HepG2 (cell line): ENCODE data around the gene GPC3. TPM values are rescaled to one million over a fixed set of nuclear protein-coding genes. Genes with fewer than 3 reads are reported as not detected.

Experiments used
- BCL6 ChIP-seq: IDR thresholded peaks from 2 replicates; pipeline ENCODE4 v1.6.1; 2016; ENCODE audit warnings: missing genetic modification reagents, missing compliant biosample characterization
- CEBPB ChIP-seq: IDR thresholded peaks from 2 replicates; pipeline ENCODE4 v1.6.1; 2011; ENCODE audit warnings: low read depth, low read length, improper control_type of control experiment, borderline replicate concordance
- E2F1 ChIP-seq: sonication (generic); formaldehyde crosslinking; IDR thresholded peaks from 2 replicates; pipeline ENCODE4 v1.5.0; 2020; ENCODE audit warnings: missing genetic modification reagents
- GABPB1 ChIP-seq: IDR thresholded peaks from 2 replicates; pipeline ENCODE4 v1.6.1; 2016; ENCODE audit warnings: mild to moderate bottlenecking, missing genetic modification reagents, moderate library complexity, missing compliant biosample characterization
- GLI4 ChIP-seq: sonication (generic); formaldehyde crosslinking; IDR thresholded peaks from 2 replicates; pipeline ENCODE4 v1.5.1; 2020; ENCODE audit warnings: missing genetic modification reagents, mild to moderate bottlenecking, moderate library complexity, borderline replicate concordance
- HBP1 ChIP-seq: IDR thresholded peaks from 2 replicates; pipeline ENCODE4 v1.6.1; 2016; ENCODE audit warnings: low read depth, control low read depth
- MEIS2 ChIP-seq: sonication (generic); formaldehyde crosslinking; IDR thresholded peaks from 2 replicates; pipeline ENCODE4 v1.9.0; 2021; ENCODE audit warnings: mild to moderate bottlenecking, missing genetic modification reagents
- NCOA1 ChIP-seq: sonication (generic); formaldehyde crosslinking; IDR thresholded peaks from 2 replicates; pipeline ENCODE4 v1.9.0; 2021; ENCODE audit warnings: missing genetic modification reagents
- RARA ChIP-seq: IDR thresholded peaks from 2 replicates; pipeline ENCODE4 v1.6.1; 2016; ENCODE audit warnings: missing genetic modification reagents, missing compliant biosample characterization
- SNAPC2 ChIP-seq: sonication (generic); formaldehyde crosslinking; IDR thresholded peaks from 2 replicates; pipeline ENCODE4 v1.8.1; 2022; ENCODE audit warnings: mild to moderate bottlenecking, missing genetic modification reagents
- SNRNP70 ChIP-seq: fragments of 200-400 bp; formaldehyde crosslinking; IDR thresholded peaks from 2 replicates; pipeline ENCODE4 v1.6.1; 2017; ENCODE audit warnings: mild to moderate bottlenecking, low read depth, low read length, moderate library complexity
- ZKSCAN1 ChIP-seq: fragments of 150-350 bp; IDR thresholded peaks from 2 replicates; pipeline ENCODE4 v1.6.1; 2014; ENCODE audit warnings: low read length
- ZNF12 ChIP-seq: sonication (generic); formaldehyde crosslinking; IDR thresholded peaks from 2 replicates; pipeline ENCODE4 v1.5.0; 2020; ENCODE audit warnings: missing genetic modification reagents
- ZNF224 ChIP-seq: sonication (generic); formaldehyde crosslinking; IDR thresholded peaks from 2 replicates; pipeline ENCODE4 v1.5.0; 2020; ENCODE audit warnings: mild to moderate bottlenecking, missing genetic modification reagents
- ZNF264 ChIP-seq: sonication (generic); formaldehyde crosslinking; IDR thresholded peaks from 2 replicates; pipeline ENCODE4 v1.4.0; 2020; ENCODE audit warnings: missing genetic modification reagents
- ZNF281 ChIP-seq: sonication (generic); formaldehyde crosslinking; IDR thresholded peaks from 2 replicates; pipeline ENCODE4 v1.4.0; 2020; ENCODE audit warnings: missing genetic modification reagents, borderline replicate concordance
- ZNF296 ChIP-seq: sonication (generic); formaldehyde crosslinking; conservative IDR thresholded peaks from 2 replicates; pipeline ENCODE4 v1.5.0; 2020; ENCODE audit warnings: mild to moderate bottlenecking, missing genetic modification reagents
- ZNF878 ChIP-seq: sonication (generic); formaldehyde crosslinking; IDR thresholded peaks from 2 replicates; pipeline ENCODE4 v1.8.1; 2023; ENCODE audit warnings: mild to moderate bottlenecking, missing genetic modification reagents, moderate library complexity
- polyA plus RNA-seq, 8 experiments: library from polyadenylated mRNA; depleted of rRNA in 3 of 8; stranded (reverse) in 7 of 8; unstranded in 1 of 8; fragments of >200 nt; fragmentation: Illumina TruSeq in 4 of 8; extraction: Trizol in 4 of 8; gene quantifications; 2 replicates each; pipeline versions ENCODE4 v1.2.1 to v1.2.3, GENCODE V29; 2011 to 2016; ENCODE audit warnings: low read depth in 4 of 8, missing spikeins in 1 of 8, mixed read lengths in 1 of 8; ENCODE audit not compliant: insufficient read depth in 1 of 8
- total RNA-seq, 5 experiments: library from RNA; depleted of rRNA; stranded (reverse); fragments of >200 nt; fragmentation: Illumina TruSeq; extraction: Trizol; gene quantifications; 2 replicates each; pipeline ENCODE4 v1.2.3, GENCODE V29; 2016; ENCODE audit warnings: low read depth in 1 of 5
- TF ChIP-seq, protein P1 (sequence below): IDR thresholded peaks from 2 replicates; pipeline ENCODE4 v1.6.1; 2016
- TF ChIP-seq, protein P2 (sequence below): sonication (generic); formaldehyde crosslinking; conservative IDR thresholded peaks from 2 replicates; pipeline ENCODE4 v1.4.0; 2020; ENCODE audit warnings: missing genetic modification reagents
- TF ChIP-seq, protein P3 (sequence below): IDR thresholded peaks from 2 replicates; pipeline ENCODE4 v1.6.1; 2016; ENCODE audit warnings: missing compliant biosample characterization, missing genetic modification reagents, borderline replicate concordance

The GPC3 gene
- total and polyA plus RNA-seq, 2 of the 13 experiments (the other 11 are each of a cell fraction or from before 2014, with no cell fraction given): 1,799 to 3,263 TPM

- TF ChIP-seq GABPB1 (CRISPR knock-in tag): peak; percentile 14; the same call in 1 of the 2 replicates
- no peak for TF ChIP-seq ZKSCAN1
- TF ChIP-seq MEIS2 (CRISPR knock-in tag): 0 out of 2 replicates have a peak, but pooled peaks have one; percentile 62
- TF ChIP-seq, protein P1, sequence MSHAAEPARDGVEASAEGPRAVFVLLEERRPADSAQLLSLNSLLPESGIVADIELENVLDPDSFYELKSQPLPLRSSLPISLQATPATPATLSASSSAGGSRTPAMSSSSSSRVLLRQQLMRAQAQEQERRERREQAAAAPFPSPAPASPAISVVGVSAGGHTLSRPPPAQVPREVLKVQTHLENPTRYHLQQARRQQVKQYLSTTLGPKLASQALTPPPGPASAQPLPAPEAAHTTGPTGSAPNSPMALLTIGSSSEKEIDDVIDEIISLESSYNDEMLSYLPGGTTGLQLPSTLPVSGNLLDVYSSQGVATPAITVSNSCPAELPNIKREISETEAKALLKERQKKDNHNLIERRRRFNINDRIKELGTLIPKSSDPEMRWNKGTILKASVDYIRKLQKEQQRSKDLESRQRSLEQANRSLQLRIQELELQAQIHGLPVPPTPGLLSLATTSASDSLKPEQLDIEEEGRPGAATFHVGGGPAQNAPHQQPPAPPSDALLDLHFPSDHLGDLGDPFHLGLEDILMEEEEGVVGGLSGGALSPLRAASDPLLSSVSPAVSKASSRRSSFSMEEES (CRISPR knock-in tag): peak; percentile 97
- TF ChIP-seq RARA (CRISPR knock-in tag): peak; percentile 90
- no peak for TF ChIP-seq ZNF296
- TF ChIP-seq, protein P2, sequence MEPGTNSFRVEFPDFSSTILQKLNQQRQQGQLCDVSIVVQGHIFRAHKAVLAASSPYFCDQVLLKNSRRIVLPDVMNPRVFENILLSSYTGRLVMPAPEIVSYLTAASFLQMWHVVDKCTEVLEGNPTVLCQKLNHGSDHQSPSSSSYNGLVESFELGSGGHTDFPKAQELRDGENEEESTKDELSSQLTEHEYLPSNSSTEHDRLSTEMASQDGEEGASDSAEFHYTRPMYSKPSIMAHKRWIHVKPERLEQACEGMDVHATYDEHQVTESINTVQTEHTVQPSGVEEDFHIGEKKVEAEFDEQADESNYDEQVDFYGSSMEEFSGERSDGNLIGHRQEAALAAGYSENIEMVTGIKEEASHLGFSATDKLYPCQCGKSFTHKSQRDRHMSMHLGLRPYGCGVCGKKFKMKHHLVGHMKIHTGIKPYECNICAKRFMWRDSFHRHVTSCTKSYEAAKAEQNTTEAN (CRISPR knock-in tag): peak; percentile 61; the same call in 1 of the 2 replicates
- TF ChIP-seq, protein P3, sequence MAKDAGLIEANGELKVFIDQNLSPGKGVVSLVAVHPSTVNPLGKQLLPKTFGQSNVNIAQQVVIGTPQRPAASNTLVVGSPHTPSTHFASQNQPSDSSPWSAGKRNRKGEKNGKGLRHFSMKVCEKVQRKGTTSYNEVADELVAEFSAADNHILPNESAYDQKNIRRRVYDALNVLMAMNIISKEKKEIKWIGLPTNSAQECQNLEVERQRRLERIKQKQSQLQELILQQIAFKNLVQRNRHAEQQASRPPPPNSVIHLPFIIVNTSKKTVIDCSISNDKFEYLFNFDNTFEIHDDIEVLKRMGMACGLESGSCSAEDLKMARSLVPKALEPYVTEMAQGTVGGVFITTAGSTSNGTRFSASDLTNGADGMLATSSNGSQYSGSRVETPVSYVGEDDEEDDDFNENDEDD (CRISPR knock-in tag): no peak
- no peak for TF ChIP-seq SNRNP70
- TF ChIP-seq ZNF12 (CRISPR knock-in tag): peak; percentile 62; the same call in 1 of the 2 replicates
- 0 out of 2 replicates have a peak, but pooled peaks have one; percentile 26 for TF ChIP-seq ZNF878 (CRISPR knock-in tag)
- TF ChIP-seq E2F1: no peak
- peak; percentile 43; the same call in 1 of the 2 replicates for TF ChIP-seq ZNF264
- TF ChIP-seq SNAPC2: no peak
- no peak for TF ChIP-seq GLI4 (CRISPR knock-in tag)
- TF ChIP-seq BCL6 (CRISPR knock-in tag): peak; percentile 76
- TF ChIP-seq ZNF281: no peak
- TF ChIP-seq HBP1: no peak
- TF ChIP-seq ZNF224 (CRISPR knock-in tag): no peak
- peak; percentile 68; the same call in 1 of the 2 replicates for TF ChIP-seq NCOA1
- TF ChIP-seq CEBPB: peak; percentile 94
Observed at GRCh38 chrX:133994576-133994975, 9.2 kb upstream of the GPC3 start (continued).
